SH-SY5Y (cell line): ENCODE measurements around the gene FAM151A.

Experiments used
- GATA2 ChIP-seq: IDR thresholded peaks from 2 replicates; pipeline ENCODE4 v1.6.1; 2011; ENCODE audit warnings: mild to moderate bottlenecking, low read depth, low read length
- GATA3 ChIP-seq: IDR thresholded peaks from 2 replicates; pipeline ENCODE4 v1.6.1; 2011; ENCODE audit warnings: low read depth, mild to moderate bottlenecking, low read length, moderate library complexity

The FAM151A gene

GRCh38 chr1:54649130-54649898 lies 26.0 kb upstream of the FAM151A start:
- no peak for TF ChIP-seq GATA2

GRCh38 chr1:54645806-54646676 lies 22.7 kb upstream of the FAM151A start:
- TF ChIP-seq GATA3 (no peak), GATA2 (no peak)

GRCh38 chr1:54643736-54644135 lies 20.4 kb upstream of the FAM151A start:
- no peak for TF ChIP-seq GATA3
- TF ChIP-seq GATA2: no peak

- TF ChIP-seq GATA2: no peak
- TF ChIP-seq GATA3: no peak
Measured at GRCh38 chr1:54640863-54641836, 17.8 kb upstream of the FAM151A start, which contains the start of gene MROH7. Gene MROH7 (plus strand): TSS chr1:54641786. CDS start chr1:54652927, 11,141 bp downstream.

GRCh38 chr1:54640361-54640760 lies 17.0 kb upstream of the FAM151A start:
- TF ChIP-seq GATA2: no peak
- no peak for TF ChIP-seq GATA3

- TF ChIP-seq GATA3 (no peak), GATA2 (no peak)
Measured at GRCh38 chr1:54627196-54627595, 3.9 kb upstream of the FAM151A start.

- TF ChIP-seq GATA2 (no peak), GATA3 (no peak)
Measured at GRCh38 chr1:54624466-54625464, 1.4 kb upstream of the FAM151A start.

- no peak for TF ChIP-seq GATA2
- no peak for TF ChIP-seq GATA3
Measured at GRCh38 chr1:54619749-54620148, 3.6 kb downstream of the FAM151A start.

GRCh38 chr1:54615531-54616279 lies 7.6 kb downstream of the FAM151A start:
- TF ChIP-seq GATA3 (no peak), GATA2 (no peak)

- TF ChIP-seq GATA3 (no peak), GATA2 (no peak)
Measured at GRCh38 chr1:54614563-54614962, 8.8 kb downstream of the FAM151A start.

GRCh38 chr1:54614024-54614423 lies 9.3 kb downstream of the FAM151A start:
- TF ChIP-seq GATA2 (no peak), GATA3 (no peak)

GRCh38 chr1:54611621-54612020 lies 11.7 kb downstream of the FAM151A start:
- TF ChIP-seq GATA3: no peak
